ENCODE results near the gene SLC1A2.

Gene SLC1A2

GRCh38 chr11:35376613-35377012, 42.7 kb downstream of the SLC1A2 start:
- no peak for DNase-seq (ENCODE audit: low read depth, low spot score)

DNA sequence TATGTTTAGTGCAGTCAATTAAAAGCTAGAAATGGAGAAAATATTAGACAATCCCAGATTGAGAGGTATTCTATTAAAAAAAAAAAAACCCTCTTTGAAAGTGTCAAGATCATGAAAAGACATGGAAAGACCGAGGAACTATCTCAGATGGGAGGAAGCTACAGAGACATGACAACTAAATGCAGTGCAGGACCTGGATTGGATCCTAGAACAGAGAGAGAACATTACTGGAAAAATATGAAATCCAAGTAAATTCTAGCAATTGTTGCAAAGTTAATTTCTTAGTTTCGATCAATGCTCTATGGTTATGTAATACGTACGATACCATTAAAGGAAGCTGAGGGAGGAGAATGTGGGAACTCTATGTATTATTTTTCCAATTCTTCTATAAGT, 43.2 kb downstream of the SLC1A2 start:
- DNase-seq (ENCODE audit: low read depth, low spot score): no peak

DNA sequence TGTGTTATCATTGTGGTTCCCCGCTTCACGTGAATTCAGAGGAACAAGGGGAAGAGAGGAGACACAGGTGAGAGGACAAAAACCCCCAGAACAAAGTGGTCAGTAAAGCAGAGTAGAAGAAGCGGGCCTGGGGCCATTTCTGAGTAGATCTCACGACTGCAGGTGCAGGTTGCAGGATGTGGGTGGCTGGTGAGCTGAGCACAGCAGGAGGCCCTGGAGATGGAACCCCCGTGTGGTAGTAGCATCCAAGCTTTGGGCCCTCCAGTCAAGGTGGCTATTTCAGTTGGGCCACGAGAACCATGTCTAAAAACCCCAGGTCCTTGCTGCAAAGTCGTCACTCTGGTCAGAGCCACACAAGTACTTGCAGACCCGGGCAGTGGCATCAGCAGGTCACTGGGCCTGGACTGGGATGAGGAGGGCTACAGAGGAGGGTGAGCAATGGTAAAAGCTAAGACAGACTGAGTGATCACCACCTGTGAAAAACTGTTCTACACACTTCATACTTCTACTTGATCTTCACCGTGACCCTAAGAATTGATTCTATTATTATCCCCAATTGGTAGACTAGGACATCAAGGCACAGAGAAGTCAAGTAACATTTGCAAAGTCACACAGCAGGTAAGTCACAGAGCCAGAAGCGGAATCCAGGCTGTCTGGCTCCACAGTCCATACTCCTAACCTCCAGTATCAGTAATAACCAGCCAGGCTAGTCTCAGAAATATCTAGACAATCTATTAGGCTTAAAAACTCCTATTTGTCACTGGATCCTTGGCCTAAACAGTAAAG, 43.8 kb downstream of the SLC1A2 start:
- DNase-seq (ENCODE audit: low read depth, low spot score): no peak

- no peak for DNase-seq (ENCODE audit: low read depth, low spot score)
Observed at GRCh38 chr11:35373284-35373933, 45.9 kb downstream of the SLC1A2 start.

GRCh38 chr11:35372565-35373283, 46.6 kb downstream of the SLC1A2 start:
- no peak for DNase-seq (ENCODE audit: low read depth, low spot score)

DNA sequence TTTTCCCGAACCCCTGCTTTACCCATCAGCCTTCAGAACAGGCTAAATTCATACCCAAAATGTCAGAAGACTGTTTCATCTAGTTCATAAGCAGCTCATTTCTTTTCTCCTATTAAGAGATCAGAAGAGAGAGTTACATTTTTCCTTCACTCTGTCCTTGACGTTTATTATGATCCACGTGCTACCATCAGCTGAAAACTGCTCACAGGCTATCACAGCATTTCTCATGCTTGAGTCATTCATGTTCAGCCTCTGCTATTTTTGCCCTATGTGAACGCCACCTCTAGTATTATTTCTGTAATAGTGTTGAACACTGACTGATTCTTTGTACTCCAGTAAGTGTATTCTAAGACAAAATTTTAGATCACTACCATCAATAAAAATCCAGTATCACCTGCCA, 51.9 kb downstream of the SLC1A2 start:
- DNase-seq (ENCODE audit: low read depth, low spot score): no peak

- DNase-seq (ENCODE audit: low read depth, low spot score): no peak
Observed at GRCh38 chr11:35366798-35367197, 52.6 kb downstream of the SLC1A2 start.

DNA sequence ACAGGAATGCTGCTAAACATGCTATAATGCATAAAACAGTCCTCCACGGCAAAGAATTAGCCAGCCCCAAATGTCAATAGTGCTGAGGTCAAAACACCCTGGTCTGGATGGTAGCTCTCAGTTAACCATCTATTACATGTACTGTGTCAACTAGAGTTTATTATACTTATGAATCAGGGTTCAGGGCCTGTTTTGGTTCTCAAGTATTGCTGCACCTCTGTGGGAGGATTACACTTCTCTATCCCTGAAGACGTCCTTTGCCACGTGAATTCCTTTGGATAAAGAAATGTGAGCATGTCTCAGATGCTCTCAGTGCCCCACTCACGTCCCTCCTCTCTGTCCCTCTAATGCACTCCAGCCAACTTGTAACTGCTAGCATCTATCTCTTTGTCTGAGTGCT, 53.4 kb downstream of the SLC1A2 start:
- DNase-seq (ENCODE audit: low read depth, low spot score): no peak

GRCh38 chr11:35365395-35365794, 54.0 kb downstream of the SLC1A2 start:
- no peak for DNase-seq (ENCODE audit: low read depth, low spot score)

GRCh38 chr11:35363854-35364780, 55.2 kb downstream of the SLC1A2 start:
- DNase-seq (ENCODE audit: low read depth, low spot score): no peak

- no peak for DNase-seq (ENCODE audit: low read depth, low spot score)
Observed at GRCh38 chr11:35363246-35363801, 56.0 kb downstream of the SLC1A2 start.

GRCh38 chr11:35362521-35362980, 56.8 kb downstream of the SLC1A2 start:
- DNase-seq (ENCODE audit: low read depth, low spot score): no peak

GRCh38 chr11:35360055-35360530, 59.3 kb downstream of the SLC1A2 start:
- no peak for DNase-seq (ENCODE audit: low read depth, low spot score)

DNA sequence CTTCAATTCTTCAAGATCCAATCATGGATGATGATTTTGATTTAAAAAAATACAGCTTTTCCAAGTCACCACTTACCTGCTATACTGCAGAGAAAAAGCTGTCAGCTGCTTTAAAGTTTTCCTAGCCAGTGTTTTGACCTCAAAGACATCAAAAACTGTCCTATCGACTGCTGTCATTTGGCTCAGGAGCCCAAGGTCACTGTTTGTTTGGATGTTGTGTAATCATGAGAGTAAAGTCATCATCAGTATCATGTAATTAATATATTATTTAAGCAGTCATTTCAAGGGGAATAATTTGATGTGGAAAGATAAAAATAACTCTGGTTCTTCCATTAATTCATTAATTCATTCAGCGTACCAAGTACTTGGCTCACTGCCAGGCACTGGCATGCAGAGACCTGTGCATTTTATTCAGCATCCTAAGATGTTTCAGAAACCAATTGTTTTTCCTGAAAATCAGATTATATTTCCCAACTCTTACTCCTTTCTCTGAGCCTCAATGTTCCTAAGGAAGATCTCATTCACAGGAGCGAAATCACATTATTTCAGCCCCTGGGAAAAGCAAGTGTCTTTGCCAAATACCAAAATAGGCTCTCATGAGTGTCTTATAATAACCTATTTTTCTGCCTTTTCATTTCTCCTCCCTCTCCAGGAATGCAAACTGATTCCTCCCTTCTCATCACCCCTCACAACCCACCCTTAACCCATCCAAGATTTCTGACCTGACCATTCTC, 59.9 kb downstream of the SLC1A2 start:
- DNase-seq (ENCODE audit: low read depth, low spot score): no peak

DNA sequence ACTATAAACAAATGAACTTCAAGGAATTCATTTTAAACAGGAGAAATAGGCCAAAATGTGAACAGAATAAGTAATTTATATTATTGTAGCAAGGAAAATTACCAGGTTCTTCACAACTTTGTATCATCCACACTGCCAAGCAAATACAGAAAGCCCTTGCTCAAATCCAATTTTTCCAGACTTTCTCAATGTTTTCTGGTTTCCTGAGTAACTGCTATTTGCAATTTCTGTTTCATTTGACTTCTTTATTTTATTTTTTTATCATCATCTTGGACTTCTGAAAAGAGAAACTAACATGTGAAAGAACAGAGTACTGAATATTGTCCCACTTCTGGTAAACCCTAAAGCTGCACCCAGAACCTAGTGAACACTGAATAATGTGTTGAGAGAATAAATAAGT, 61.0 kb downstream of the SLC1A2 start:
- no peak for DNase-seq (ENCODE audit: low read depth, low spot score)

DNA sequence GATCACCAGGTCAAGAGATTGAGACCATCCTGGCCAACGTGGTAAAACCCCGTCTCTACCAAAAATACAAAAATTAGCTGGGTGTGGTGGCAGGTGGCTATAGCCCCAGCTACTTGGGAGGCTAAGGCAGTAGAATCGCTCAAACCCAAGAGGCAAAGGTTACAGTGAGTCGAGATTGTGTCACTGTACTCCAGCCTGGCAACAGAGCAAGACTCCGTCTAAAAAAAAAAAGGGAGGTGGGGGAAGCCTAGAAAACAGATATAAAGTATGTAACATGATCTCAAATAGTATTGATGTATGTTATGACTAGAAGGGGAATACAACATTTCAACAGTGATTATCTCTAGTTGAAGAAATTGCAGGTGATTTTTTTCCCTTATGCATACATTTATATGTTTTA, 61.4 kb downstream of the SLC1A2 start:
- no peak for DNase-seq (ENCODE audit: low read depth, low spot score)

- no peak for DNase-seq (ENCODE audit: low read depth, low spot score)
Observed at GRCh38 chr11:35355102-35355749, 64.1 kb downstream of the SLC1A2 start.

DNA sequence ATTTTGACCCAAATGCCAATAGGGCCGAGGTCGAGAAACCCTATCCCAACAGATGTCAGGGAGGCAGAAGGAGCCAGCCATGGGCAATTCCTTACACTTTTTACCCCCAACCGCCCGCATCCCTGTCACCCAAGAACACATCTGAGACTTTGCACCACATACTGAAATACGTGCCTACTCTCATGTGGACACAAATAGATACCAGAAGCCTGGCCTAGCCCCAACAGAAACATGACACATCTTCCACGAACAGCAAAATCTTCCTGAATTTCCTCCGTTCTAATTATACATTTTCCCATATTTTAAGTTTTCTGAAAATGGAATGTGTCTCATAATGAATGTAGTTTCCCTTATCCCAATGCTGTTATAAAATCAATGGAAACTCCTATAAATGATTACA, 64.7 kb downstream of the SLC1A2 start:
- DNase-seq (ENCODE audit: low read depth, low spot score): no peak

DNA sequence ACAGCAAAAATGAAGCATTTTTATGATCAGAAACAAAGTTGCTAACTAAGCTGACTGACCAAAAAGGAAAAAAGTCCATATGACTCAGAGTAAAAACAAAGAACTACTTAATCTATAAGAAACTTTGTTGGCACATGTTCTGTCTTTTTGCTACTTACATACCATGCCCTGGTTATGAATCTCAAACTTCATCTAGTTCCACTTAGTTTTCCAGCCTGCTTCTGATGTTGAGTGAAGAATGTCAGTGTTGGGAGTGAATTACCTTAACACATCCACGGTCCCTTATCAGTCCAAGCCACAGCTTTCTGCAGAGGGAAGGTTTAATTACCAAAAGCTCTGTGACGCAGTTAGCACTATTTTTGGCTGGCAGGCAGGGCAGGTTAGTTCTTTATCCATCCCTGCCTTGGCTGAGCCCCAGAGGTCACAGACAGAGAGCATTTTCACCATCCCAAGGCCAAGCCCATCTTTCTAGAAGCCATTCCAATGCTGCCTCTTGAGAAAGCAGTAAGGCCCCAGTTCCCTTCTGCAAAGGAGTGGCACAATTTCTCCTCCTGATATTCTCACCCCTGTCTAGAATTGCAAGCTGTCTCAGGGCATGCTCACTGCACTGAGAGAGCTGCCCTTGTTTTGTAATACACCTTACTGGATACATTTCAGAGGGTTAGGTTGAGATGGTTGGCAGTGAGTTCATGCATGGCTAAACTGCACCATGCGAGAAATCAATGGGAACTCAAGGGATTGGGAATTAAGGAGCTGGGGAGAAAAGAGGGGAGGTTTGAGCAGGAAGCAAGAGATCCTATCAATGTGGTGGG, 67.1 kb downstream of the SLC1A2 start:
- DNase-seq (ENCODE audit: low read depth, low spot score): no peak
